ENCODE measurements around the gene SNRNP27.
"Not testable (repeated sequence)": the region's sequence is repeated elsewhere in the genome, so short reads cannot be mapped to it uniquely, and the experiment has no call there.

SNRNP27 gene

GRCh38 chr2:69947325-69947931 lies 53.7 kb downstream of the SNRNP27 start:
- DNase-seq: no peak

GRCh38 chr2:69948032-69948962 lies 54.5 kb downstream of the SNRNP27 start:
- no peak for DNase-seq

GRCh38 chr2:69948963-69949645 lies 55.3 kb downstream of the SNRNP27 start:
- DNase-seq: no peak

GRCh38 chr2:69950241-69950640 lies 56.5 kb downstream of the SNRNP27 start:
- no peak for DNase-seq

GRCh38 chr2:69950671-69951070 lies 56.9 kb downstream of the SNRNP27 start:
- DNase-seq: not testable (repeated sequence)

- DNase-seq: no peak
These were observed 58.8 kb downstream of the SNRNP27 start for GRCh38 chr2:69952336-69953115.

GRCh38 chr2:69954084-69954483 lies 60.3 kb downstream of the SNRNP27 start:
- no peak for DNase-seq

All from activated effector memory CD4-positive, alpha-beta T cell treated with Interleukin-2 at 50 U/mL for 16 hours (primary cell).